Heart left ventricle (tissue), 13 donors: Measurements from ENCODE around the gene TRERF1.

Experiments
- CTCF ChIP-seq, 12 donors: fragments of 200-600 bp; sonication (generic) in 4 of 12; IDR thresholded peaks; one replicate each; pipeline versions ENCODE4 v1.5.0 to v1.8.0; 2018 to 2022; ENCODE audit warnings: antibody characterized with exemption in 12 of 12, mild to moderate bottlenecking in 5 of 12
- POLR2A ChIP-seq, 2 donors: fragments of 450-650 bp; IDR thresholded peaks; one replicate each; pipeline ENCODE4 v1.6.1; 2017; ENCODE audit warnings: antibody characterized with exemption in 2 of 2, mild to moderate bottlenecking in 2 of 2, moderate library complexity in 2 of 2
- donor health status: ischemic (EF 13 %, LVEDD 7.1; RV severe dilation, severe dysfunction).
- donor health status: DM: no; HTN: yes; CAD: no.
- donor health status: DM: no; HTN: no; CAD: no.
- donor health status: ischemic (EF 25% LVEDD 6.9; RV normal size, moderate dysfunction).
- donor health status: ischemic (EF 25% LVEDD 5.7; RV mildly dilated, moderate dysfunction).
- donor health status: ischemic (EF 35%, LVEDD 5.7; RV mildly dilated, moderate dysfunction).
- donor health status: nonischemic (EF 11% LVEDD 7.7; RV severe dilation, severe dysfunction).
- donor health status: DM: yes; HTN: yes; CAD: no.
- donor health status: PGD.
- donor health status: ischemic (EF 29% LVEDD 5.4; RV normal size, mild dysfunction).
- donor health status: nonischemic (EF 23%, LVEDD 6.1; RV moderate dilation, normal function).

- TF ChIP-seq CTCF (IDR thresholded peaks at IDR 0.05) (no peak), POLR2A (IDR thresholded peaks at IDR 0.05) (no peak)
These were observed 176.2 kb downstream of the TRERF1 start for GRCh38 chr6:42275376-42276033.
